DMS 273 treated with DMSO at 0.1 percent for 48 hours (cell line): ENCODE measurements around the gene DDAH1.
"Not testable (repeated sequence)": the region's sequence is repeated elsewhere in the genome, so short reads cannot be mapped to it uniquely, and the experiment has no call there.

Experiments
- DNase-seq: peaks from one replicate; lab custom pipeline; 2025; lab: John Stamatoyannopoulos, UW

DDAH1 gene

GRCh38 chr1:85470130-85470529 is 5.2 kb upstream of the DDAH1 start:
- not testable (repeated sequence) for DNase-seq

- DNase-seq: no peak
Observed at GRCh38 chr1:85467929-85468540, 3.1 kb upstream of the DDAH1 start.

GRCh38 chr1:85467036-85467435 is 2.1 kb upstream of the DDAH1 start:
- no peak for DNase-seq

GRCh38 chr1:85465786-85466134 is 801 bp upstream of the DDAH1 start:
- no peak for DNase-seq

- peak; percentile 15 for DNase-seq
Observed at GRCh38 chr1:85464497-85465098, 361 bp downstream of the DDAH1 start.

- DNase-seq: peak; percentile 38
Observed at GRCh38 chr1:85463731-85464496, 1.0 kb downstream of the DDAH1 start.

- no peak for DNase-seq
Observed at GRCh38 chr1:85462931-85463649, 1.9 kb downstream of the DDAH1 start.

GRCh38 chr1:85461216-85461918 is 3.6 kb downstream of the DDAH1 start:
- DNase-seq: no peak

GRCh38 chr1:85460555-85461088 is 4.3 kb downstream of the DDAH1 start:
- DNase-seq: no peak

- DNase-seq: no peak
Observed at GRCh38 chr1:85459290-85459689, 5.7 kb downstream of the DDAH1 start.

- no peak for DNase-seq
Observed at GRCh38 chr1:85454214-85454613, 10.7 kb downstream of the DDAH1 start.

- DNase-seq: no peak
Observed at GRCh38 chr1:85453640-85454194, 11.2 kb downstream of the DDAH1 start.

GRCh38 chr1:85452948-85453347 is 12.0 kb downstream of the DDAH1 start:
- DNase-seq: no peak

- DNase-seq: no peak
Observed at GRCh38 chr1:85451236-85451830, 13.6 kb downstream of the DDAH1 start.

- no peak for DNase-seq
Observed at GRCh38 chr1:85450832-85451231, 14.1 kb downstream of the DDAH1 start.

- DNase-seq: peak; percentile 50
Observed at GRCh38 chr1:85449356-85449755, 15.6 kb downstream of the DDAH1 start.

- no peak for DNase-seq
Observed at GRCh38 chr1:85448358-85448757, 16.6 kb downstream of the DDAH1 start.

- no peak for DNase-seq
Observed at GRCh38 chr1:85447006-85447943, 17.7 kb downstream of the DDAH1 start.

GRCh38 chr1:85445906-85446305 is 19.1 kb downstream of the DDAH1 start:
- DNase-seq: no peak

- no peak for DNase-seq
Observed at GRCh38 chr1:85444381-85444780, 20.6 kb downstream of the DDAH1 start.
